Naive thymus-derived CD8-positive, alpha-beta T cell (primary cell): ENCODE data around the gene PHF21B. TPM values are rescaled to one million over a fixed set of nuclear protein-coding genes. Genes with fewer than 3 reads are reported as not detected.
"Not testable (repeated sequence)": the region's sequence is repeated elsewhere in the genome, so short reads cannot be mapped to it uniquely, and the experiment has no call there.

Experiments
- ATAC-seq, 2 donors: fragments of 150-1000 bp; cut with Tn5 transposase in 1 of 2; sonication (Bioruptor Pico), chemical (Tn5 transposase) in 1 of 2; 1 replicate in 1 of 2; 2 replicates in 1 of 2; pipeline ENCODE4 v1.10.0; 2021; ENCODE audit warnings: mild to moderate bottlenecking in 2 of 2, moderate library complexity in 2 of 2
- POLR2A ChIA-PET: fragments of 350-600 bp; sonication (Branson Sonifier 250); formaldehyde crosslinking; loops from one replicate; lab custom pipeline; 2021; ENCODE audit warnings: antibody characterized with exemption; lab: Charles Lee
- DNase-seq, 10 donors: peaks; one replicate each; pipeline versions ENCODE4 v3.0.0 to v3.0.0-alpha.2; 2020 to 2022
- H3K27ac Mint-ChIP-seq, 10 donors: one replicate each; pipeline ENCODE4 v1.8.0; 2020 to 2022; ENCODE audit warnings: mild to moderate bottlenecking in 10 of 10, mixed read lengths in 10 of 10, moderate library complexity in 4 of 10, inconsistent platforms in 1 of 10
- H3K27me3 Mint-ChIP-seq, 5 donors: one replicate each; pipeline ENCODE4 v1.8.0; 2021 to 2022; ENCODE audit warnings: mixed read lengths in 5 of 5
- H3K36me3 Mint-ChIP-seq, 3 donors: one replicate each; pipeline ENCODE4 v1.8.0; 2020 to 2022; ENCODE audit warnings: mixed read lengths in 3 of 3, mild to moderate bottlenecking in 2 of 3, inconsistent platforms in 1 of 3
- H3K4me1 Mint-ChIP-seq, 4 donors: one replicate each; pipeline ENCODE4 v1.8.0; 2021 to 2022; ENCODE audit warnings: mixed read lengths in 4 of 4
- H3K4me3 Mint-ChIP-seq, 10 donors: one replicate each; pipeline ENCODE4 v1.8.0; 2020 to 2022; ENCODE audit warnings: mild to moderate bottlenecking in 10 of 10, mixed read lengths in 10 of 10, moderate library complexity in 6 of 10, inconsistent platforms in 1 of 10
- H3K9me3 Mint-ChIP-seq, 9 donors: one replicate each; pipeline ENCODE4 v1.8.0; 2020 to 2022; ENCODE audit warnings: mixed read lengths in 9 of 9, mild to moderate bottlenecking in 3 of 9, inconsistent platforms in 1 of 9, moderate library complexity in 1 of 9
- polyA plus RNA-seq, 3 donors: library from polyadenylated mRNA; unstranded; fragments of 300-500 nt; fragmentation: Illumina TruSeq; gene quantifications; one replicate each; pipeline ENCODE4 v1.2.3, GENCODE V29; 2021
- total RNA-seq, 8 experiments: library from RNA in 2 of 8; stranded (reverse) in 2 of 8; gene quantifications; one replicate each; pipeline ENCODE4 v1.2.3 and lab custom pipeline; 2021 to 2026

Gene PHF21B
- total and polyA plus RNA-seq, 5 experiments from 2014 or later, result not detected

DNA sequence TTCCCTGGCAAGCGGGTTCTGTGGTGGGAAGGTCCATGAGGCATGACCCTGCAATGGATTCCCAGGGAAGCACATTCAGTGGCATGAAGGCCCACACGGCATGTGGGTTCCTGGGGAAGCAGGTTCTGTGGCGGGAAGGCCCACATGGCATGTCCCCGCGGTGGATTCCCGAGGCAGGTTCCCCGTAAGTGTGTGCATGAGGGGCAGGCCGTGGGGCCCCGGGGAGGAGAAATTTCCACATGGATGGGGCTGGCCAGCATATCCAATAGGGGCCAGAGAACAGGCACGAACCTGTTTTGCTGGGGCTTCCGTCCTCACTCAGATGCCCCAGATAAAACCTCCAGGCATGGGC, 83.7 kb downstream of the PHF21B start:
- Mint-ChIP-seq H3K36me3 (no peaks in the 10 kb centered on the region), H3K4me1 (peaks cover 0 to 1% (median 0%) of the 10 kb centered on the region in 4 donors), H3K9me3 (peaks cover 0 to 8% (median 0%) of the 10 kb centered on the region in 9 donors), H3K27ac (no peak overlapping the region), H3K4me3 (no peak overlapping the region), H3K27me3 (peaks cover 0 to 4% (median 0%) of the 10 kb centered on the region in 5 donors)
- no peak for DNase-seq
- POLR2A ChIA-PET, result no interaction called here
- no peak for ATAC-seq

DNA sequence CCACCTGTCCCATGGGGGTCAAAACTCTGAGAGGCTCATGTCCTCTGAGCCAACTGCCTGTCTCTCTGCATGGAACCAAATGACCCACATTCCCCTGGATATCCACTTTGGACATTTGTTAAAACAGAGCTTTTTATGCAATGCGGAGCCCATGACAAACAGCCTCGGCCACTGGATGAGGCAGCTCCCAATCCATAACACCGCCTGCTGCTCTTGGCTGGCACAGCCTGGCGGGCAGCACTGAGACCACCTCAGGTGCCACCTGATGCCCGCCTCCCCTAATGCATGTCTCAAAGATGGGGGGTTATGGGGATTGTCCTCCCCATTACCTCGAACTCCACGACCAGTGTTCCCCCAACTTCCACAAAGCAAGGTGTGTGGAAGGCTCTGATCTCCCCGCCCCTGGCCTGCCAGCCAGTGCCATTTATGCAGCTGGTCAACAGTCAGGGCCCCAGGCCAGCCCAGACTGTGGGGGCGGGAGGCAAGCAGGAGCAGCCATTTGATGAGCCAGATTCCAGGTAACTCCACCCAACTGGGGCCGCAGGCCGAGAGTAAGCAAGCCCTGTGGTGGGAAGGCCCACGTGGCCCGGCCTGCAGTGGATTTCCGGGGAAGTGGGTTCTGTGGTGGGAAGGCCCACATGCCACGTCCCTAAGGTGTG, 84.2 kb downstream of the PHF21B start:
- POLR2A ChIA-PET, result no interaction called here
- no peak for ATAC-seq

DNA sequence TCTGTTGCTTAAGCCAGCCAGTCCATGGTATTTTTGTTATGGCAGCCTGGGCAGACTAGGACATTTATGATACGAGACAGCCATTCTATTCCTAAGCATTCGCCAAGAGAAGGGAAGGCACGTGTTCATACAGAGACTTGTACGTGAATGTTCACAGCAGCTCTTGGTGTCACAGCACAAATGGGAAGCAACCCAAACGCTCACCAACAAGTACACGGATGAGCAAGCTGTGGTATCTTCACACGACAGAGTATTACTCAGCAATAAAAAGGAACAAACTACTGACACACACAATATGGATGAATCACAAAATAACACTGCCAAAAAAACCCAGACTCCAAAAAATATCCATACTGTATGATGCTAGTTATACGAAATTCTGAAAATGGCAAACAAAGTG, 85.1 kb downstream of the PHF21B start:
- DNase-seq (no peak), ATAC-seq (no peak)
- POLR2A ChIA-PET, result no interaction called here
- Mint-ChIP-seq H3K4me1 (peaks cover 0 to 1% (median 0%) of the 10 kb centered on the region in 4 donors), H3K36me3 (no peaks in the 10 kb centered on the region), H3K9me3 (peaks cover 0 to 8% (median 0%) of the 10 kb centered on the region in 9 donors), H3K27ac (no peak overlapping the region), H3K4me3 (no peak overlapping the region), H3K27me3 (peaks cover 0 to 7% (median 0%) of the 10 kb centered on the region in 5 donors)

More for the DNA sequence above, 84.2 kb downstream of the PHF21B start:
- H3K9me3 Mint-ChIP-seq, result peaks cover 0 to 8% (median 0%) of the 10 kb centered on the region in 9 donors
- H3K4me3 Mint-ChIP-seq, result no peak overlapping the region
- no peak overlapping the region for H3K27ac Mint-ChIP-seq
- peaks cover 0 to 7% (median 0%) of the 10 kb centered on the region in 5 donors for H3K27me3 Mint-ChIP-seq
- no peaks in the 10 kb centered on the region for H3K36me3 Mint-ChIP-seq
- DNase-seq, result peak in 1 of 10 donors; percentile 19
- peaks cover 0 to 1% (median 0%) of the 10 kb centered on the region in 4 donors for H3K4me1 Mint-ChIP-seq

DNA sequence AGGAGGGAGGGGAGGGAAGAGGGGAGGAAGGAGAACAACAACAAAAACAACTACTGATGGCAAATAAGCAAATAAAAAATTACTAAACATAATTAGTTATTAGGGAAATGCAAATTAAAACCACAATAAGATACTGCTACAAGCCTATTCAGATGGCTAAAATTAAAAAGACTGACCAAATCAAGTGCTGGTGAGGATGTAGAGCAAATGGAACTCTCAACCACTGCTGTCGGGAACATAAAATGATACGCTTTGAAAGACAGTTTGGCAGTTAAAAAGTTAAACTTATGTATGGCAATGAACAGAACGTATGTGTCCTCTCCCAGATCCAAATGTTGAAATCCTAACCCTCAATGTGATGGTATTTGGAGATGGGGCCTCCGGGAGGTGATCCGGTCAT, 85.7 kb downstream of the PHF21B start:
- Mint-ChIP-seq H3K27me3 (peaks cover 0 to 7% (median 0%) of the 10 kb centered on the region in 5 donors), H3K36me3 (no peaks in the 10 kb centered on the region), H3K9me3 (peaks cover 0 to 8% (median 0%) of the 10 kb centered on the region in 9 donors), H3K4me1 (peaks cover 0 to 1% (median 0%) of the 10 kb centered on the region in 4 donors), H3K4me3 (no peak overlapping the region), H3K27ac (no peak overlapping the region)
- ATAC-seq, result no peak
- POLR2A ChIA-PET, result no interaction called here
- DNase-seq, result no peak

DNA sequence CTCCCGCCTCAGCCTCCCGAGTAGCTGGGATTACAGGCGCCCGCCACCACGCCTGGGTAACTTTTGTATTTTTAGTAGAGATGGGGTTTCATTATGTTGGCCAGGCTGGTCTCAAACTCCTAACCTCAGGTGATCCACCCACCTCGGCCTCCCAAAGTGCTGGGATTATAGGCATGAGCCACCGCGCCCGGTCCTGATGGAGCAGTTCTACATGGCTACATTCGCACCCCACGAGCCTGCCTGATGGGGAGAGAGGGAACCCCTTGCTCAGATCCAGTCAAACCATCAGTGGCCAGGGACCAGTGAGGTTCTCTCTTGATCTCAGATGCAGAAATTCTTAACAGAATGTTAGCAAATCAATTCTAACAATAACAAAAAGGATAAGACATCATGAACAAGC, 88.0 kb downstream of the PHF21B start:
- H3K36me3 Mint-ChIP-seq, H3K9me3 Mint-ChIP-seq, H3K27ac Mint-ChIP-seq, H3K4me3 Mint-ChIP-seq, DNase-seq, POLR2A ChIA-PET, H3K27me3 Mint-ChIP-seq, ATAC-seq, H3K4me1 Mint-ChIP-seq: not testable (repeated sequence)

DNA sequence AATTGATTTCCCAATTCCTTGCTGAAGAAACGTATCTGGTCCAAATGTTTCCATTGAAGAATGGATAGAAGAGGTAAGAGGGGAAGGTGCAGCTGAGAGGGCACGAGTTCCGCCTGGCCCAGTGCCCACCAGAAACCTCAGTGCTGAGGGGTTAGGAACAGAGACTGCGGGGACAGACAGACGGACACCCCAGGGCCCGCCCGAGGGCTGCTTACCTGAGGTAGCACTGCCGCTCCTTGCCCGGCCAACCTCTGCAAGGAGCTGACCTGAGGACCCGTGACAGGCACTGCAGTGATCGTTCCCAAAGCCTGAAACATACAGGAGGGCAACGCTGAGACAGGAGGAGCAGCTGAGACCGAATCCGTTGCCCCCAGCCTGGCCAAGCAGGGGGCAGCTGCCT, 89.6 kb downstream of the PHF21B start:
- H3K27ac Mint-ChIP-seq, result no peak overlapping the region
- peaks cover 0 to 12% (median 0%) of the 10 kb centered on the region in 5 donors for H3K27me3 Mint-ChIP-seq
- no peaks in the 10 kb centered on the region for H3K36me3 Mint-ChIP-seq
- peaks cover 0 to 8% (median 0%) of the 10 kb centered on the region in 9 donors for H3K9me3 Mint-ChIP-seq
- POLR2A ChIA-PET, result no interaction called here
- H3K4me1 Mint-ChIP-seq, result no peaks in the 10 kb centered on the region
- ATAC-seq (no peak), DNase-seq (peak in 1 of 10 donors; percentile 32)
- H3K4me3 Mint-ChIP-seq, result no peak overlapping the region

DNA sequence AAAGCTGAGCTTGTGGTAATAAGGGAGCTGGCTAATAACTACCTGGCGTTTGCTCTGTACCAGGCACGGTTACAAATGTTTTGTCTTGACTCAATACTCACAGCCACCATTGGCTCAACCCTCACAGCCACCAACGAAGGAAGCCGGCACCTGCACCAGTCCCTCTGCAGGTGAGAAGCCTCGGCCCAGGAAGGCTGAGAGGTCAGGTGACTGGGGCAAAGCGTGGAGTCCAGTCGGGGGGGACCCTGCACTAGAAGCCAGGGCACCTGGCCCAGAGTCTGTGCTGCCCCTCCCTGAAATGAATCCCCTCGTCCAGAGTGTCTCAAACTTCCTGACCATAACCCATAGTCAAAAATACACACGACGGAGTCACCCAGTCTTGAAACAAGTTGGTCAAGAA, 90.1 kb downstream of the PHF21B start:
- no peak for ATAC-seq
- POLR2A ChIA-PET, result no interaction called here
- no peaks in the 10 kb centered on the region for H3K4me1 Mint-ChIP-seq
- H3K27me3 Mint-ChIP-seq, result peaks cover 0 to 12% (median 0%) of the 10 kb centered on the region in 5 donors
- H3K36me3 Mint-ChIP-seq, result no peaks in the 10 kb centered on the region
- H3K27ac Mint-ChIP-seq, result no peak overlapping the region
- no peak for DNase-seq
- H3K4me3 Mint-ChIP-seq, result no peak overlapping the region
- H3K9me3 Mint-ChIP-seq, result peaks cover 0 to 8% (median 0%) of the 10 kb centered on the region in 9 donors

DNA sequence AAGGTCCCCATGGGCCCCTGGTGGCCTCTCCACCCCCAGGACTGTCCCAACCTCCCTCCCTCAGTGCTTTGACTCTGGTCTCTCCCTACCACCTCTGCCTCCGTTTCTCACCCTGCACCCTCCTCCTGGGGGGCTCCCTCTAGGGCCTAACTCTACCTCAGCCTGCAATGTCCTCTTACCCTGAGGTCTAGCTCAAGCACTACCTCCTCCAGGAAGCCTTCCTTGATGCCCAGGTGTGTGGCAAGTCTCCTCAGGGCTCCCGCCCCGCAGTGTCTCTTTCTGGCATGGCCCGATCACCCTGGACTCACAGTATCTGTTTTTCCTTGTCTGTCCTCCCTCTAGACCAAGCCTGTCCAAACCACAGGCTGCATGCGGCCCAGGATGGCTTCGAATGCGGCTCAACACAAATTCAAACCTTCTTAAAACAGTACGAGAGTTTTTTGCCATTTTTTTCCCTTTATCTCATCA, 90.8 kb downstream of the PHF21B start:
- Mint-ChIP-seq H3K36me3 (no peaks in the 10 kb centered on the region), H3K9me3 (peaks cover 0 to 8% (median 0%) of the 10 kb centered on the region in 9 donors), H3K4me3 (no peak overlapping the region), H3K27ac (no peak overlapping the region), H3K27me3 (peaks cover 0 to 12% (median 0%) of the 10 kb centered on the region in 5 donors), H3K4me1 (no peaks in the 10 kb centered on the region)
- ATAC-seq (no peak), DNase-seq (no peak)
- POLR2A ChIA-PET, result no interaction called here

DNA sequence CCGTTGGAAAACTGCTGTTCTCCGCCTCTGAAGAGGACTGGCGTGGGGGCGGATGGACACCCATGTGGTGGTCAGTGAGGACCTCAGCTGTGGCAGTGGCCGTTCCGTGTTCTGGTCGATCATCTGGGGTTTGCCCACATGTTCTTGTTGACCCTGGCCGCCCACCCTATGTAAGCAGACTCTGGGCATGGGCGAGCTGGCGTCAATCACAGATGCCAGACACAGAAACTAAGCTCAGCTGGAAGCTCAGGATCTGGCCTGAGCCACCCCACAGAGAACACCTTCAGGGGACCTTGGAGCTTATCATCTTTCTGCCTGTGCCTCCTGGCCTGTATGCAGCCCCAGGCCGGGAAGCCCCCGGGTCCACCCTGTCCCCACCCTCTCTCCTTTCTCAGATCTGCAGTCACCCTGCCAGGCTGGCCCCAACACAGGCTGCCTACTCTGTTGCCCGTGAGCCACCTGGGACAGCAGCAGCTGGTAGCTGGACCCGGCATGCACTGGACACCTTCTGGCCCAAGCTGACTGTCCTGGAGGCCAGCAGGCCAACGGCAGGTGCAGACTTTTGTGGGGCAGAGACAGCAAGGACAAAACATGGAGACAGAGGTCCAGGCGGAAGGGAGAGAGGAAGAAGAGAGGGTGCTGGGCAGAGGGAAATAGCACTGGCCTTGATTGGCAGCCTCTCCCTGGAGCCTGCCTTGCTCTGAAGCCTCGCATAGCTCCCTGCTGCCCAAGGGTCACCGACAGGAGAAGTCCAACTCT, 91.5 kb downstream of the PHF21B start:
- Mint-ChIP-seq H3K27ac (no peak overlapping the region), H3K4me3 (no peak overlapping the region), H3K27me3 (peaks cover 0 to 11% (median 0%) of the 10 kb centered on the region in 5 donors), H3K36me3 (no peaks in the 10 kb centered on the region), H3K4me1 (no peaks in the 10 kb centered on the region), H3K9me3 (peaks cover 0 to 6% (median 0%) of the 10 kb centered on the region in 9 donors)
- POLR2A ChIA-PET, result no interaction called here
- ATAC-seq (no peak), DNase-seq (peak in 1 of 10 donors; percentile 57)

DNA sequence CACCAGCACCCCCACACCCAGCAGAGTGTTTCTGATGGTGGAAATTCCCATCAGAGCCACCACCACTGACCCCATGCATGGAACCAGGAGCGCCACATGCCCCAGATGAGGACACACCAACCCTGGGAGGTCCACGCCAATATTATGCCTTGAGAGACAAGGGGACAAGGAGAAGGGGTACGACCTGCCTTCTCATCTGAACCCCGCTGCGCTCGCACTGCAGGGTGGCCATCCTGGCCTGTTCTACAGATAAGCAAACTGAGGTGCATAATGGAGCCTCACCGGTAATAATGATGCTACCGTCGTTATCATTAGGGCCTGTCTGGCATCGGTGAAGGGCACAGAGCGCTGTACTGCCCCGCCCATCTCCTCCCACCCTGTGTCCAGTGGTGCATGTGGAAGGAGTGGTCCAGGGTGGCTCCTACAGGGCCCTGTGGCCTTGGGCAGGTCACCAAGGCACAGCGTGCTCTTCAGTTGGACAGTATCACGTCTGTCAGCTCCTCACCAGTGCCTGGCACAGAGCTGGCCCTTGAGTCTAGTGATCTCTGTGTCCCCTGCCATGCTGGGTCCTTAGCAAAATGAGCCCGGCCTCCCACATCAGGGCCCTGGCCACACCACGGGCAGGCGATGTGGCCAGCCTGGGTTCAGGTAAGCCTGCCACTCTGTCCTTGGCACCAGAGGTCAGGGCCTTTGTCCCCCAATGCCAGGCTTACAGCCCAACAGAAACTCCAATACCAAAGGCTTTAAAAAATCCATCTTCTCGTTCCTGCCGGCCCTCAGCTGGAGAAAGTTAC, 92.2 kb downstream of the PHF21B start:
- Mint-ChIP-seq H3K9me3 (peaks cover 0 to 2% (median 0%) of the 10 kb centered on the region in 9 donors), H3K36me3 (peaks cover 0 to under 1% (median 0%) of the 10 kb centered on the region in 3 donors)
- POLR2A ChIA-PET, result no interaction called here

DNA sequence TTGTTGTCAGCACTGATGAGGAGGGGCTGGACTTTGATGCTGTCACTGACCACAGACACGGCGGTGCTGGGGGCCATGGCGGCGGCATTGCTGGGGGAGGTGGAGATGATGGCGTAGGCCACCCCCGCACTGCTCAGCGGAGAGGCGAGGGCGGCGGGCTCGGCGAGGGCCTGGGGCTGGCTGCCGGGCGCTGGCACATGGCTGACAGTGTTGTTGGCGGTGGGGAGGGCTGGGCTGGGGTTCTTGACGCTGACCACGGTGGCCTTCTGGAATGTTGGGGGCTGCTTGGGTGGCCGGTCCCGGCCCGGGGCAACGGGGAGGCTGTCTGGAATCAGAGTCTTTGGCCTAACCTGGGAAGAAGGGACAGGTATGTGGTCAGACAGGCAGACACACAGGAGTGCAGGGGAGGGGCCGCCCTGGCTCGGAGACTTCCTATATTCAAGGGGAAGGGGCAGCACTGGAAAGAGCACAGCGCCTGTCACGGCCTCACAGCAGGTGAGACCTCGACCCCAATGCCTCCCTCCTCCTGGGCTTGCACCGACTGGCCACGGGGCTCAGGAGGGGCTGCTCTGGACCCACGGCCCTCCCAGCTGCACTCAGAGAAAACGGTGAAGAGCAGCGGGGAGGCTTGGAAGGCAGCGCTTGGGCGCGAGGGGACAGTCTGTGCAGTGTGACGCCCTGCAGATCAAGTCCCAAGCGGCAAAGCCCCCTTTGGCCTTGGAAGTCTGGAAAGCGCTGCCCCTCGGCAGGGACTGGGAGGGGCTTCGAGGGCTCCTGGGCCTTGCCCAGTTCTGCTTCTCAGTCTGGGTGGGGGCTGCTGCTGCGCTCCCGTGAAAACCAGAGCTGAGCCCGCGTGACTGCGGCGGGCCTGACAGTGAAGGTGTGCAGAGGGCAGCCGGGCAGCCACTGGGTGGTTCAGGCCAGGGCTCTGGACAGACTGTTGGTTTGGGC, 93.2 kb downstream of the PHF21B start:
- POLR2A ChIA-PET, result no interaction called here
- H3K27me3 Mint-ChIP-seq, result peaks cover 2 to 13% (median 8%) of the 10 kb centered on the region in 5 donors
- DNase-seq, result peak in 1 of 10 donors; percentile 45
- no peak overlapping the region for H3K27ac Mint-ChIP-seq
- peaks cover 0 to 11% (median 0%) of the 10 kb centered on the region in 3 donors for H3K36me3 Mint-ChIP-seq
- no peaks in the 10 kb centered on the region for H3K4me1 Mint-ChIP-seq
- no peak for ATAC-seq
- H3K9me3 Mint-ChIP-seq, result peaks cover 0 to 11% (median 3%) of the 10 kb centered on the region in 9 donors
- H3K4me3 Mint-ChIP-seq, result no peak overlapping the region

More for the DNA sequence above, 92.2 kb downstream of the PHF21B start:
- peak in 1 of 10 donors; percentile 30 for DNase-seq
- Mint-ChIP-seq H3K4me3 (no peak overlapping the region), H3K27ac (no peak overlapping the region), H3K27me3 (peaks cover 0 to 11% (median 3%) of the 10 kb centered on the region in 5 donors), H3K4me1 (no peaks in the 10 kb centered on the region)
- no peak for ATAC-seq
